H1 (cell line): ENCODE measurements around the gene GPD1L. TPM values are rescaled to one million over a fixed set of nuclear protein-coding genes. Genes with fewer than 3 reads are reported as not detected.

Experiments used
- CTCF ChIA-PET: fragments of 300-600 bp; sonication (Branson Sonifier 250); formaldehyde crosslinking; loops from one replicate; lab custom pipeline; 2021; ENCODE audit not compliant: partially characterized antibody; lab: Charles Lee
- POLR2A ChIA-PET: fragments of 300-600 bp; sonication (Branson Sonifier 250); formaldehyde crosslinking; loops from one replicate; lab custom pipeline; 2021; ENCODE audit warnings: inconsistent platforms; ENCODE audit not compliant: partially characterized antibody; lab: Charles Lee
- DNase-seq, 2 experiments: peaks; one replicate each; pipeline versions ENCODE4 v3.0.0 to v3.0.0-alpha.2; 2010 to 2022; ENCODE audit warnings: low spot score in 2 of 2, low read depth in 1 of 2, mixed read lengths in 1 of 2
- FAIRE-seq: peaks from 2 replicates; lab custom pipeline; 2011; peaks lifted over from hg19 to GRCh38; lab: Jason Lieb, UNC
- H2AFZ ChIP-seq: 2 replicates; pipeline ENCODE4 v1.8.1; 2012; ENCODE audit warnings: low read length, inconsistent platforms
- H2AK5ac ChIP-seq: 2 replicates; pipeline ENCODE4 v1.6.1; 2013; ENCODE audit warnings: low read depth, low read length
- H2BK120ac ChIP-seq: replicated peaks from 2 replicates; pipeline ENCODE3; 2013; ENCODE audit warnings: low read depth, low read length, inconsistent platforms
- H2BK12ac ChIP-seq: 2 replicates; pipeline ENCODE4 v1.6.1; 2013; ENCODE audit warnings: low read depth, low read length
- H2BK15ac ChIP-seq: 2 replicates; pipeline ENCODE4 v1.6.1; 2013; ENCODE audit warnings: low read length
- H2BK20ac ChIP-seq: 2 replicates; pipeline ENCODE4 v1.6.1; 2013; ENCODE audit warnings: low read length
- H2BK5ac ChIP-seq: 2 replicates; pipeline ENCODE4 v1.6.1; 2013; ENCODE audit warnings: low read depth, low read length
- H3K14ac ChIP-seq: 2 replicates; pipeline ENCODE4 v1.6.1; 2013; ENCODE audit warnings: inconsistent platforms; ENCODE audit not compliant: insufficient read length
- H3K18ac ChIP-seq: 2 replicates; pipeline ENCODE4 v1.6.1; 2013; ENCODE audit warnings: low read length; ENCODE audit errors: extremely low read depth
- H3K23ac ChIP-seq: 2 replicates; pipeline ENCODE4 v1.6.1; 2013; ENCODE audit warnings: inconsistent platforms; ENCODE audit not compliant: insufficient read length
- H3K23me2 ChIP-seq: 2 replicates; pipeline ENCODE4 v1.6.1; 2013; ENCODE audit warnings: low read depth, low read length
- H3K27ac ChIP-seq: 2 replicates; pipeline ENCODE4 v1.6.1; 2011; ENCODE audit warnings: low read depth, low read length, inconsistent platforms
- H3K27me3 ChIP-seq, 4 experiments: replicated peaks in 1 of 4; 1 replicate in 1 of 4; 2 replicates in 3 of 4; pipeline versions ENCODE4 v1.6.1 to v1.8.1; 2011 to 2013; ENCODE audit warnings: low read length in 3 of 4, mild to moderate bottlenecking in 3 of 4, inconsistent platforms in 2 of 4, mixed read lengths in 2 of 4, moderate library complexity in 1 of 4; ENCODE audit not compliant: control insufficient read depth in 3 of 4, insufficient read depth in 3 of 4; ENCODE audit errors: extremely low read depth in 1 of 4
- H3K36me3 ChIP-seq, 4 experiments: 2 replicates each; pipeline versions ENCODE4 v1.6.1 to v1.8.1; 2011 to 2013; ENCODE audit warnings: mild to moderate bottlenecking in 4 of 4, low read length in 3 of 4, moderate library complexity in 2 of 4, control low read depth in 1 of 4, inconsistent platforms in 1 of 4; ENCODE audit not compliant: insufficient read depth in 4 of 4, control insufficient read depth in 2 of 4
- H3K4ac ChIP-seq: replicated peaks from 2 replicates; pipeline ENCODE3; 2013; ENCODE audit warnings: low read length, low read depth, mixed read lengths, inconsistent platforms; ENCODE audit not compliant: insufficient read length
- H3K4me1 ChIP-seq, 4 experiments: replicated peaks in 1 of 4; 1 replicate in 1 of 4; 2 replicates in 3 of 4; pipeline versions ENCODE4 v1.6.1 to v1.8.1; 2011 to 2013; ENCODE audit warnings: low read length in 3 of 4, inconsistent platforms in 2 of 4, mixed read lengths in 1 of 4; ENCODE audit not compliant: insufficient read depth in 4 of 4, control insufficient read depth in 3 of 4
- H3K4me2 ChIP-seq, 2 experiments: 2 replicates each; pipeline versions ENCODE4 v1.6.1 to v1.8.1; 2011 to 2013; ENCODE audit warnings: low read depth in 2 of 2, low read length in 2 of 2, control low read depth in 1 of 2, inconsistent platforms in 1 of 2, mild to moderate bottlenecking in 1 of 2; ENCODE audit not compliant: insufficient read depth in 1 of 2
- H3K4me3 ChIP-seq, 4 experiments: fragments of 200-600, 300-600 bp in 1 of 4; sonication (generic), shearing (Covaris generic), sonication (Bioruptor Twin) in 1 of 4; 2 replicates each; pipeline versions ENCODE4 v1.5.1 to v1.8.1; 2011 to 2016; ENCODE audit warnings: low read length in 4 of 4, low read depth in 3 of 4, control low read depth in 2 of 4, inconsistent platforms in 2 of 4, mild to moderate bottlenecking in 2 of 4, mixed read lengths in 1 of 4, moderate library complexity in 1 of 4; ENCODE audit not compliant: insufficient read depth in 2 of 4; ENCODE audit errors: extremely low read depth in 1 of 4
- H3K56ac ChIP-seq: replicated peaks from 2 replicates; pipeline ENCODE3; 2013; ENCODE audit warnings: low read depth, mild to moderate bottlenecking, mixed read lengths, low read length, inconsistent platforms; ENCODE audit not compliant: insufficient read length
- H3K79me1 ChIP-seq: 2 replicates; pipeline ENCODE4 v1.6.1; 2013; ENCODE audit warnings: low read depth, low read length, control low read depth
- H3K79me2 ChIP-seq, 2 experiments: 2 replicates each; pipeline versions ENCODE4 v1.6.1 to v1.8.1; 2012 to 2013; ENCODE audit warnings: low read length in 2 of 2, mild to moderate bottlenecking in 2 of 2, inconsistent platforms in 1 of 2; ENCODE audit not compliant: insufficient read depth in 2 of 2, control insufficient read depth in 1 of 2
- H3K9ac ChIP-seq, 4 experiments: replicated peaks in 1 of 4; 1 replicate in 1 of 4; 2 replicates in 3 of 4; pipeline versions ENCODE4 v1.6.1 to v1.8.1; 2011 to 2013; ENCODE audit warnings: low read depth in 3 of 4, low read length in 3 of 4, control low read depth in 2 of 4, mild to moderate bottlenecking in 2 of 4, moderate library complexity in 2 of 4, inconsistent platforms in 1 of 4; ENCODE audit errors: extremely low read depth in 1 of 4
- H3K9me3 ChIP-seq, 2 experiments: 2 replicates each; pipeline versions ENCODE4 v1.6.1 to v1.8.1; 2012 to 2013; ENCODE audit warnings: mild to moderate bottlenecking in 2 of 2, moderate library complexity in 2 of 2, control low read depth in 1 of 2, inconsistent platforms in 1 of 2, low read depth in 1 of 2, low read length in 1 of 2, mixed read lengths in 1 of 2; ENCODE audit not compliant: insufficient read depth in 2 of 2
- H4K20me1 ChIP-seq, 2 experiments: replicated peaks in 1 of 2; 2 replicates each; pipeline versions ENCODE3 to v1.8.1; 2011 to 2013; ENCODE audit warnings: inconsistent platforms in 2 of 2, low read length in 2 of 2, mild to moderate bottlenecking in 1 of 2; ENCODE audit not compliant: insufficient read depth in 2 of 2, control insufficient read depth in 1 of 2
- H4K5ac ChIP-seq: 2 replicates; pipeline ENCODE4 v1.6.1; 2013; ENCODE audit warnings: low read length, low read depth, mixed read lengths, inconsistent platforms; ENCODE audit not compliant: insufficient read length
- H4K8ac ChIP-seq: 2 replicates; pipeline ENCODE4 v1.8.0; 2013; ENCODE audit warnings: mild to moderate bottlenecking, moderate library complexity, low read length, inconsistent platforms; ENCODE audit not compliant: insufficient read depth; ENCODE audit errors: extremely low read depth
- H4K91ac ChIP-seq: replicated peaks from 2 replicates; pipeline ENCODE3; 2013; ENCODE audit warnings: low read length, mixed read lengths, inconsistent platforms; ENCODE audit not compliant: insufficient read length
- GABPA ChIP-seq: IDR thresholded peaks from 2 replicates; pipeline ENCODE4 v1.6.1; 2011; ENCODE audit warnings: mild to moderate bottlenecking, low read length, moderate library complexity, borderline replicate concordance; ENCODE audit not compliant: insufficient read depth
- JUND ChIP-seq: IDR thresholded peaks from 2 replicates; pipeline ENCODE4 v1.6.1; 2011; ENCODE audit warnings: mild to moderate bottlenecking, improper control_type of control experiment, low read length
- KDM4A ChIP-seq: IDR thresholded peaks from one replicate; pipeline ENCODE4 v1.7.1; 2012; ENCODE audit warnings: low read depth, mild to moderate bottlenecking, moderate library complexity, low read length, inconsistent platforms; ENCODE audit not compliant: severe bottlenecking
- KDM5A ChIP-seq: fragments of 200-600 bp; IDR thresholded peaks from 2 replicates; pipeline ENCODE4 v1.7.1; 2012; ENCODE audit warnings: mild to moderate bottlenecking, low read length, inconsistent platforms, mixed read lengths
- SP2 ChIP-seq: IDR thresholded peaks from 2 replicates; pipeline ENCODE4 v1.6.1; 2012; ENCODE audit warnings: mild to moderate bottlenecking, low read length, inconsistent platforms
- TBP ChIP-seq: IDR thresholded peaks from 2 replicates; pipeline ENCODE4 v1.6.1; 2011; ENCODE audit warnings: low read depth, low read length, improper control_type of control experiment
- YY1 ChIP-seq: IDR thresholded peaks from 2 replicates; pipeline ENCODE4 v1.6.1; 2011; ENCODE audit warnings: low read depth, mild to moderate bottlenecking, low read length
- WGBS, 2 experiments: shearing (Covaris generic) in 1 of 2; methylation state at CpG; one replicate each; pipeline versions ENCODE4 v1.1.6 to v1.1.7; 2013 to 2015; ENCODE audit warnings: low lambda C conversion rate in 2 of 2, mixed read lengths in 2 of 2, inconsistent platforms in 1 of 2, low coverage in 1 of 2, missing lambda C conversion rate in 1 of 2; ENCODE audit not compliant: insufficient replicate concordance in 2 of 2, insufficient coverage in 1 of 2, insufficient read length in 1 of 2; ENCODE audit errors: extremely low coverage in 1 of 2, missing lambda C conversion rate in 1 of 2; 5-methylcytosine and 5-hydroxymethylcytosine counted together
- polyA plus RNA-seq, 7 experiments: library from polyadenylated mRNA; depleted of rRNA in 3 of 7; stranded (reverse) in 5 of 7; unstranded in 2 of 7; fragments of >200 nt in 5 of 7; fragments of 200-250 nt in 2 of 7; gene quantifications; 1 replicate in 5 of 7; 2 replicates in 1 of 7; 4 replicates in 1 of 7; pipeline versions ENCODE4 v1.2.1 to v1.2.3, GENCODE V29; 2011 to 2013; ENCODE audit warnings: missing spikeins in 2 of 7, mixed read lengths in 2 of 7
- total RNA-seq: library from RNA; stranded (reverse); fragmentation: NEBNext Ultra II Directional; extraction: Animal tissue kit (Norgen Biotek cat#: 25700); gene quantifications from 2 replicates; pipeline ENCODE4 v1.2.1, GENCODE V29; 2021

Gene GPD1L
- total and polyA plus RNA-seq, 2 of the 8 experiments (the other 6 are each of a cell fraction or from before 2014, with no cell fraction given) = 2.4 to 8.4 TPM

DNA sequence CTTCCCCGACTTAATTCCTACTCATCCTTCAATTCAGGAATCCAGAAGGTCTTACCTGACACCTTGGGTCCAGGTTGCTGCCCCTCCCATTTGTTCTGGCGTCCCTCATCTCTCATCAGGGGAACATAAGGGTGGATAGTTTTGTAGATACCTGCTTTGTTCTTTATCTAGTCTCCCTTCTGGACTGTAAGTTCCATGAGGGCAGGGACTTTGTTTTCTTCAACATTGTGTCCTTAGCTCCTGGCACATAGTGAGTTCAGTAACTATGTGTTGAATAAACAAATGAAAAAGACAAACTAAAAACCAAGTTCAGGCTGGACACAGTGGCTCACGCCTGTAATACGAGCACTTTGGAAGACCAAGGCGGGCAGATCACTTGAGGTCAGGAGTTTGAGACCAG lies 13.2 kb upstream of the GPD1L start:
- H3K9me3 ChIP-seq = no peaks in the 10 kb centered on the region
- H3K79me2 ChIP-seq = no peaks in the 10 kb centered on the region
- no peak overlapping the region for H3K23ac ChIP-seq
- H3K79me1 ChIP-seq = no peaks in the 10 kb centered on the region
- H2BK20ac ChIP-seq = no peak overlapping the region
- no peak overlapping the region for H2BK5ac ChIP-seq
- no peak overlapping the region for H2BK12ac ChIP-seq
- H3K4me3 ChIP-seq = no peak overlapping the region
- POLR2A ChIA-PET = no interaction called here
- H2AK5ac ChIP-seq = no peak overlapping the region
- H3K4ac ChIP-seq = no peak overlapping the region
- H2BK120ac ChIP-seq = no peak overlapping the region
- H3K4me2 ChIP-seq = no peak overlapping the region
- no peak overlapping the region for H2BK15ac ChIP-seq
- H2AFZ ChIP-seq = no peak overlapping the region
- no peak for FAIRE-seq
- no peak overlapping the region for H3K9ac ChIP-seq
- no peak overlapping the region for H4K91ac ChIP-seq
- H4K5ac ChIP-seq = no peak overlapping the region
- H3K36me3 ChIP-seq = no peaks in the 10 kb centered on the region
- DNase-seq = no peak
- no peaks in the 10 kb centered on the region for H3K23me2 ChIP-seq
- no peaks in the 10 kb centered on the region for H3K4me1 ChIP-seq
- H3K18ac ChIP-seq = no peak overlapping the region
- CTCF ChIA-PET = no interaction called here
- no peak overlapping the region for H4K8ac ChIP-seq
- H3K56ac ChIP-seq = no peak overlapping the region
- no peak overlapping the region for H3K27ac ChIP-seq
- no peaks in the 10 kb centered on the region for H3K27me3 ChIP-seq
- no peaks in the 10 kb centered on the region for H4K20me1 ChIP-seq
- H3K14ac ChIP-seq = no peak overlapping the region
- WGBS, 2 experiments = 93 to 100% methylated on average over 1 to 5 of the region's 5 CpGs
- TF ChIP-seq KDM4A (no peak), TBP (no peak), KDM5A (no peak), GABPA (no peak), YY1 (no peak), SP2 (no peak), JUND (no peak)
